Measurements from ENCODE around the gene RNFT2. TPM values are rescaled to one million over a fixed set of nuclear protein-coding genes. Genes with fewer than 3 reads are reported as not detected.

Gene RNFT2
- total RNA-seq, 1 experiment from 2014 or later: 21.1 TPM

DNA sequence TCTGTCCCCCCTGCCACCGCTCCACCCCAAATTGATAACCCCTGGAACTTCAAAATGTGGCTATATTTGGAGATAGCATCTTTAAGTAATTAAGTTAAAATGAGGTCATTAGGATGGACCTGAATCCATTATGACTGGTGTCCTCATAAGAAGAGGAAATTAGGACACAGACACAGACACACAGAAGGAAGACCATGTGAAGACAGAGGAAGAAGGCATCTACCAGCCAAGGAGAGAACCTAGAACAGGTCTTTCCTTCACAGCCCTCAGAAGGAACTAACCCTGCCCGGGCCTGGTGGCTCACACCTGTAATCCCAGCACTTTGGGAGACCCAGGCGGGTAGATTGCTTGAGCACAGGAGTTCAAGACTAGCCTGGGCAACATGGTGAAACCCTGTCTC lies 146.8 kb downstream of the RNFT2 start:
- CTCF ChIA-PET: interaction anchor here (0.7 kb wide), 1 partner anchor 176 kb away, joined by 3 read pairs; no protein-coding TSS in a partner anchor

DNA sequence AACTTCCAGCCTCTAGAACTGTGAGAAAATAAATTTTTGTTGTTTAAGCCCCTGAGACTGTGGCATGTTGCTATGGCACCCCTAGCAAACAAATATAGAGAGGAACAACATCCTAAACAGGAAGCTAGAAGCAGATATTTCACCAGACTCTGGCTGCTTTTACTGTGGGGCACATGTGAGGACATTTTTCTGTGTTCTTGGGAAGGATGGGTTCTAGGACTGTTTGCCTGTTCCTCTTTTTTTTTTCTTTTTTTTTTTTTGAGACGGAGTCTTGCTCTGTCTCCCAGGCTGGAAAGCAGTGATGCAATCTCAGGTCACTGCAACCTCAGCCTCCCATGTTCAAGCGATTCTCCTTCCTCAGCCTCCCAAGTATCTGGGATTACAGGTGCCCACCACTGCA lies 147.4 kb downstream of the RNFT2 start:
- Histone ChIP-seq H3K27ac (no peak overlapping the region), H3F3A (ENCODE audit: insufficient read depth, low read depth) (peaks cover 18% of the 10 kb centered on the region), H3K4me1 (replicated peaks; ENCODE audit: insufficient read depth) (peaks cover 11% of the 10 kb centered on the region; the same call in 1 of the 2 replicates), H3K4me2 (no peak overlapping the region), H4K20me1 (ENCODE audit: insufficient read depth) (no peaks in the 10 kb centered on the region), H3K27me3 (ENCODE audit: insufficient read depth, low read depth) (no peaks in the 10 kb centered on the region), H3K4me3 (no peak overlapping the region), H3K9me3 (ENCODE audit: insufficient read depth, low read depth) (no peaks in the 10 kb centered on the region), H3K79me2 (ENCODE audit: low read depth) (no peaks in the 10 kb centered on the region), H3K36me3 (ENCODE audit: low read depth) (no peaks in the 10 kb centered on the region), H3K9me2 (ENCODE audit: insufficient read depth) (no peaks in the 10 kb centered on the region), H2AFZ (no peak overlapping the region)
- BruUV-seq (replicated peaks): no TSS peak
- ChIA-PET POLR2A (ENCODE audit: unreplicated experiment) (no interaction called here), CTCF (interaction anchor here (0.7 kb wide), 1 partner anchor 176 kb away, joined by 3 read pairs; no protein-coding TSS in a partner anchor)
- intact Hi-C loops (cut with micrococcal nuclease; ENCODE audit: unreplicated experiment): no loop called here
- DNase-seq: peak in 1 of 2 experiments; percentile 66
- TF ChIP-seq CTCF (conservative IDR thresholded peaks at IDR 0.05): no peak
- TF ChIP-seq EZH2 (IDR thresholded peaks at IDR 0.05; ENCODE audit: low read depth): no peak

More for the DNA sequence above, 146.8 kb downstream of the RNFT2 start:
- Histone ChIP-seq H4K20me1 (ENCODE audit: insufficient read depth) (no peaks in the 10 kb centered on the region), H3K36me3 (ENCODE audit: low read depth) (no peaks in the 10 kb centered on the region), H3K27me3 (ENCODE audit: insufficient read depth, low read depth) (no peaks in the 10 kb centered on the region), H3F3A (ENCODE audit: insufficient read depth, low read depth) (peaks cover 24% of the 10 kb centered on the region), H3K4me1 (replicated peaks; ENCODE audit: insufficient read depth) (peaks cover 11% of the 10 kb centered on the region; the same call in 1 of the 2 replicates), H3K9me2 (ENCODE audit: insufficient read depth) (no peaks in the 10 kb centered on the region), H3K27ac (no peak overlapping the region), H2AFZ (no peak overlapping the region), H3K4me2 (no peak overlapping the region), H3K4me3 (no peak overlapping the region), H3K9me3 (ENCODE audit: insufficient read depth, low read depth) (no peaks in the 10 kb centered on the region), H3K79me2 (ENCODE audit: low read depth) (0 out of 2 replicates have a peak, but pooled peaks cover 2% of the 10 kb centered on the region)
- POLR2A ChIA-PET (ENCODE audit: unreplicated experiment): no interaction called here
- DNase-seq: no peak
- no peak for TF ChIP-seq EZH2 (IDR thresholded peaks at IDR 0.05; ENCODE audit: low read depth)
- TF ChIP-seq CTCF (conservative IDR thresholded peaks at IDR 0.05): no peak
- intact Hi-C loops (cut with micrococcal nuclease; ENCODE audit: unreplicated experiment): no loop called here
- BruUV-seq (replicated peaks): no TSS peak

DNA sequence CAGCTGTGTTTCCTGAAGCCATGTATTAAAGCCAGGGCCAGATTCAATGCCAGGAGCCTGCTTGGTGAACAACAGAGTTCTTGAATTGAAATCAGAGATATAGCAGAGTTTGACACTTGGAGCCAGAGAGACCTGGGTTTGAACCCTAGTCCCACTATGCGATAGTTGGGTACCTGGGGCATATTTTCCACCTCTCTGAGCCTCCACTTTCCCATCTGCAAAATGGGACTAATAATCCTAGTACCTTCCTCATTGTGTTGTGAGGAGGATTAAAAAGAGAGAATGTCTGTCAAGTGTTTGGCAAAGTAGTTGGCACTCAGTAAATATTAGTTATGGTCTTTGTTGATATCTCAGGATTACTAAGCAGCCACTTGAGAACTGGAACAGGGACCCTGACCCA lies 149.1 kb downstream of the RNFT2 start:
- POLR2A ChIA-PET (ENCODE audit: unreplicated experiment): no interaction called here
- H4K20me1 ChIP-seq (ENCODE audit: insufficient read depth): no peaks in the 10 kb centered on the region
- intact Hi-C loops (cut with micrococcal nuclease; ENCODE audit: unreplicated experiment): no loop called here
- no peaks in the 10 kb centered on the region for H3K36me3 ChIP-seq (ENCODE audit: low read depth)
- BruUV-seq (replicated peaks): no TSS peak
- no peaks in the 10 kb centered on the region for H3K9me2 ChIP-seq (ENCODE audit: insufficient read depth)
- no peaks in the 10 kb centered on the region for H3K79me2 ChIP-seq (ENCODE audit: low read depth)
- H3K9me3 ChIP-seq (ENCODE audit: insufficient read depth, low read depth): no peaks in the 10 kb centered on the region
- H2AFZ ChIP-seq: no peak overlapping the region
- DNase-seq: no peak
- no peak overlapping the region for H3K4me3 ChIP-seq
- no peak for TF ChIP-seq CTCF (conservative IDR thresholded peaks at IDR 0.05)
- no peak for TF ChIP-seq EZH2 (IDR thresholded peaks at IDR 0.05; ENCODE audit: low read depth)
- no peak overlapping the region for H3K4me2 ChIP-seq
- no peak overlapping the region for H3K27ac ChIP-seq
- H3K27me3 ChIP-seq (ENCODE audit: insufficient read depth, low read depth): no peaks in the 10 kb centered on the region
- H3F3A ChIP-seq (ENCODE audit: insufficient read depth, low read depth): peaks cover 8% of the 10 kb centered on the region
- 0 out of 2 replicates have a peak, but pooled peaks cover 3% of the 10 kb centered on the region for H3K4me1 ChIP-seq (replicated peaks; ENCODE audit: insufficient read depth)
- CTCF ChIA-PET: no interaction called here
